ENCODE measurements around the gene MAX. TPM values are rescaled to one million over a fixed set of nuclear protein-coding genes. Genes with fewer than 3 reads are reported as not detected.

The MAX gene
- total RNA-seq, 1 donor from 2014 or later: 26.8 TPM

- no peak overlapping the region for H3K4me3 ChIP-seq
- H3K4me1 ChIP-seq: peaks cover 0 to 7% of the 10 kb centered on the region in 2 donors
- TF ChIP-seq CTCF (IDR thresholded peaks at IDR 0.05): no peak
- H3K36me3 ChIP-seq: peaks cover 19 to 28% of the 10 kb centered on the region in 2 donors
- H3K9me3 ChIP-seq: no peaks in the 10 kb centered on the region
- no peaks in the 10 kb centered on the region for H3K27me3 ChIP-seq
- H3K27ac ChIP-seq: no peak overlapping the region
- intact Hi-C loops (cut with DNase I): no loop called here
- DNase-seq (ENCODE audit: low spot score in 2 of 2): no peak
Observed at GRCh38 chr14:65070471-65070976, 31.8 kb downstream of the MAX start.

- peaks cover 23 to 27% of the 10 kb centered on the region in 2 donors for H3K36me3 ChIP-seq
- intact Hi-C loops (cut with DNase I): no loop called here
- no peaks in the 10 kb centered on the region for H3K9me3 ChIP-seq
- no peak overlapping the region for H3K4me3 ChIP-seq
- H3K27me3 ChIP-seq: no peaks in the 10 kb centered on the region
- H3K27ac ChIP-seq: no peak overlapping the region
- TF ChIP-seq CTCF (IDR thresholded peaks at IDR 0.05): no peak
- DNase-seq (ENCODE audit: low spot score in 2 of 2): no peak
- H3K4me1 ChIP-seq: peaks cover 0 to 7% of the 10 kb centered on the region in 2 donors
Observed at GRCh38 chr14:65069874-65070413, 32.4 kb downstream of the MAX start.

GRCh38 chr14:65065719-65066118 lies 36.6 kb downstream of the MAX start:
- no peak overlapping the region for H3K4me3 ChIP-seq
- TF ChIP-seq CTCF (IDR thresholded peaks at IDR 0.05): no peak
- no peak for DNase-seq (ENCODE audit: low spot score in 2 of 2)
- H3K27ac ChIP-seq: no peak overlapping the region
- no peaks in the 10 kb centered on the region for H3K27me3 ChIP-seq
- H3K9me3 ChIP-seq: no peaks in the 10 kb centered on the region
- no peaks in the 10 kb centered on the region for H3K4me1 ChIP-seq
- peaks cover 50 to 60% of the 10 kb centered on the region in 2 donors for H3K36me3 ChIP-seq
- intact Hi-C loops (cut with DNase I): no loop called here

- Histone ChIP-seq H3K27ac (no peak overlapping the region), H3K9me3 (no peaks in the 10 kb centered on the region), H3K4me1 (no peaks in the 10 kb centered on the region), H3K4me3 (no peak overlapping the region), H3K27me3 (no peaks in the 10 kb centered on the region), H3K36me3 (peaks cover 36 to 53% of the 10 kb centered on the region in 2 donors)
- no peak for TF ChIP-seq CTCF (IDR thresholded peaks at IDR 0.05)
- intact Hi-C loops (cut with DNase I): no loop called here
- DNase-seq (ENCODE audit: low spot score in 2 of 2): no peak
Observed at GRCh38 chr14:65062096-65063075, 39.9 kb downstream of the MAX start.

GRCh38 chr14:65057695-65058094 lies 44.6 kb downstream of the MAX start:
- no peak for DNase-seq (ENCODE audit: low spot score in 2 of 2)
- no peak for TF ChIP-seq CTCF (IDR thresholded peaks at IDR 0.05)
- no peaks in the 10 kb centered on the region for H3K4me1 ChIP-seq
- H3K36me3 ChIP-seq: peaks cover 13 to 36% of the 10 kb centered on the region in 2 donors
- H3K9me3 ChIP-seq: no peaks in the 10 kb centered on the region
- no peak overlapping the region for H3K27ac ChIP-seq
- H3K4me3 ChIP-seq: no peak overlapping the region
- H3K27me3 ChIP-seq: no peaks in the 10 kb centered on the region
- intact Hi-C loops (cut with DNase I): no loop called here
